ENCODE measurements around the gene OGFR.

DNA sequence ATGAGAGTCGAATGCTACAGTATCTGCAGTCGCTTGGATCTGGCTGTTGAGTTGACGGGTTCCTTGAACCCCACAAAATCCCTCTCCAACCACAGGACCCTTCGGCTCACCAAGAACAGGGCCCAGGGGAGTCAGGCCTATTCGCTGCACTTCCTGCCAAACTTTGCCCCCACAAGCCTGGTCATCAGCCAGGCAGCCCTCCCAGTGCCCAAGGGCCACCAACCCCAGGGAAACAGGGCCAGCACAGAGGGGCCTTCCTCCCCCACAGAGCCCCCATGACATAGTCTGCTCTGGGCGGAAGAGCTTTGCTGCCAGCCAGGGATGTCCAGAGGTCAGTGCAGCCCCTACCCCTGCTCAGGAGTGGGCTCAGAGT is 42.9 kb upstream of the OGFR start:
- no peak for TF ChIP-seq PATZ1 (CRISPR knock-in tag; IDR thresholded peaks at IDR 0.05; ENCODE audit: borderline replicate concordance)
- no peak for TF ChIP-seq CREB5 (CRISPR knock-in tag; IDR thresholded peaks at IDR 0.05; ENCODE audit: low read depth)
- TF ChIP-seq POU6F1 (CRISPR knock-in tag; IDR thresholded peaks at IDR 0.05; ENCODE audit: borderline replicate concordance, low read depth), result no peak
- no peak for TF ChIP-seq ZC3H10 (CRISPR knock-in tag; IDR thresholded peaks at IDR 0.05)
- TF ChIP-seq RARB (CRISPR knock-in tag; IDR thresholded peaks at IDR 0.05), result no peak
- TF ChIP-seq ZNF565 (CRISPR knock-in tag; conservative IDR thresholded peaks at IDR 0.05; ENCODE audit: low read depth), result no peak
- TF ChIP-seq ARNTL (CRISPR knock-in tag; IDR thresholded peaks at IDR 0.05; ENCODE audit: borderline replicate concordance, low read depth), result no peak
- no peak for TF ChIP-seq TOX (CRISPR knock-in tag; IDR thresholded peaks at IDR 0.05; ENCODE audit: borderline replicate concordance)
- no peak for TF ChIP-seq ISL1 (CRISPR knock-in tag; IDR thresholded peaks at IDR 0.05)
- no peak for TF ChIP-seq TSHZ2 (CRISPR knock-in tag; IDR thresholded peaks at IDR 0.05)

Measured in SK-N-SH treated with all-trans-retinoic acid at 6 μM for 48 hours (cell line).